ENCODE results near the gene SRGAP3. TPM values are rescaled to one million over a fixed set of nuclear protein-coding genes. Genes with fewer than 3 reads are reported as not detected.

The SRGAP3 gene
- total RNA-seq, 4 donors from 2014 or later = 13.7 to 27.7 (median 18.5) TPM

DNA sequence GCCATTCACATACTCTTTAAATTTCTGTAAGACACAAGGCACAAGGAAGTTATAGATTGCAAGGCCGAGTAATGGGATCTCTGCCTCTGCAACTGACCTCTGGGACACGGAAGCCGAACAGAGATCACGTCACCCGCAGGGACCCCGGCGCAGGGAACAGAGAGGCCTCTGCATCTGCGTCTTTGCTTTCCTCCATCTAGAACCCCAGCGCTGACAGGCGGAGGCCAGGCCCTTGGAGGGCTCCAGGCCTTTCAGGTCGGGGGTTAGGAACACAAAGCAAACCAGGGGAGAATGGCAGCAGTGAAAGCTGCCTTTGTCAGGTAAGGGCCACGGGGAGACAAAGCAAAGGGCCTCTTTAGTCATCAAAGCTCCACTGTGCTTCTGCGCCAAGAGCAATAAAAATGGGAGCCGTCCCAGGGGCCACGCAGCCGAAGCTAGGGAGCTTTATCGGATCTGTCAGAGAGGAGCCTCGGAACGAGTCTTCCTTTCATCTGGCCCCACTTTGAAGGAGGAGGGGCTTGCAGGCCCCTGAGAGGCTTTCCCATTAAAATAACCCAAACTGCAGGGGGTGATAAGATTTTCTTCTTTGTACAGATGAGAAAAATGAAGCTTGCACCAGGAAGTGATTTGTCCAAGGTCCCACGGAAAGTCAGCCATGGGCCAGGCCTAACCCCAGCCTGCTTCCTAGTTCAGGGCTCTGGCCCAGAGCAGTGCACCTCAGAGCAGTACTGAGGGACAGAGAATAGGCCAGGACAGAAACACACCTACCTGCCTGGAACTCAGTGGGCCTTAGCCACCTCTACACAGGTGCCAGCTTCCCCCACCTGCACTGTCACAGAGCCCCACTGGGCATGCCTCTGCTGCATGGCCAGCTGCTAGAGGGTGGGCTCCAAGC, 201.7 kb downstream of the SRGAP3 start:
- DNase-seq (ENCODE audit: low spot score in 2 of 2) = no peak
- intact Hi-C loops (cut with DNase I; ENCODE audit: low total_unique reads) = no loop called here
- WGBS, 2 donors = 90 to 94% methylated on average over 20 of the region's 20 CpGs
- H3K4me3 ChIP-seq (ENCODE audit: low read depth, poor library complexity, severe bottlenecking) = no peak overlapping the region
- TF ChIP-seq CTCF (IDR thresholded peaks at IDR 0.05) (no peak), POLR2A (IDR thresholded peaks at IDR 0.05) (no peak)

GRCh38 chr3:9045371-9045770, 204.1 kb downstream of the SRGAP3 start:
- TF ChIP-seq CTCF (IDR thresholded peaks at IDR 0.05) (no peak), POLR2A (IDR thresholded peaks at IDR 0.05) (no peak)
- no peak for DNase-seq (ENCODE audit: low spot score in 2 of 2)
- intact Hi-C loops (cut with DNase I; ENCODE audit: low total_unique reads) = no loop called here
- no peak overlapping the region for H3K4me3 ChIP-seq (ENCODE audit: low read depth, poor library complexity, severe bottlenecking)
- WGBS, 2 donors = 90 to 93% methylated on average over 7 of the region's 7 CpGs

DNA sequence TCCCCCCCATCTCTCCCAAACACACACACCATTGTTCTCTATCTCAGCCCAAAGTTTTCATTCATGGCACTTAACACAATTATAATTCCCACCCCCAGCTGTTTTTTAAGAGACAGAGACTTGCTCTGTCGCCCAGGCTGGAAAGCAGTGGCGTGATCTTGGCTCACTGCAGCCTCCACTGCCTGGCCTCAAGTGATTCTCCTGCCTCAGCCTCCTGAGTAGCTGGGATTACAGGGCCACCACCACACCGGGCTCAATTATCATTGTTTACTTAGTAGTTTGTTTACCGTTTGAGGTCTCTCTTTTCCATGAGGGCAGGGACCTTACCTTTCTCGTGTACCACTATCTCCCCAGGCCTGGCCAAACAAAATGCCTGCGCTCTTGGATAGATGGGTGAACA, 206.4 kb downstream of the SRGAP3 start:
- DNase-seq (ENCODE audit: low spot score in 2 of 2) = no peak
- no peak overlapping the region for H3K4me3 ChIP-seq (ENCODE audit: low read depth, poor library complexity, severe bottlenecking)
- 79 to 84% methylated on average over 6 of the region's 6 CpGs for WGBS, 2 donors
- intact Hi-C loops (cut with DNase I; ENCODE audit: low total_unique reads) = no loop called here
- TF ChIP-seq CTCF (IDR thresholded peaks at IDR 0.05) (no peak), POLR2A (IDR thresholded peaks at IDR 0.05) (no peak)

GRCh38 chr3:9041626-9042025, 207.8 kb downstream of the SRGAP3 start:
- 84 to 95% methylated on average over 12 of the region's 12 CpGs for WGBS, 2 donors
- H3K4me3 ChIP-seq (ENCODE audit: low read depth, poor library complexity, severe bottlenecking) = no peak overlapping the region
- intact Hi-C loops (cut with DNase I; ENCODE audit: low total_unique reads) = no loop called here
- TF ChIP-seq POLR2A (IDR thresholded peaks at IDR 0.05) (no peak), CTCF (IDR thresholded peaks at IDR 0.05) (no peak)
- DNase-seq (ENCODE audit: low spot score in 2 of 2) = no peak

GRCh38 chr3:9040996-9041395, 208.4 kb downstream of the SRGAP3 start:
- intact Hi-C loops (cut with DNase I; ENCODE audit: low total_unique reads) = no loop called here
- H3K4me3 ChIP-seq (ENCODE audit: low read depth, poor library complexity, severe bottlenecking) = no peak overlapping the region
- 65 to 70% methylated on average over 2 of the region's 2 CpGs for WGBS, 2 donors
- no peak for TF ChIP-seq CTCF (IDR thresholded peaks at IDR 0.05)
- TF ChIP-seq POLR2A (IDR thresholded peaks at IDR 0.05) = no peak
- DNase-seq (ENCODE audit: low spot score in 2 of 2) = no peak

Measured in lower leg skin (tissue), 4 donors.